K562 (cell line): ENCODE measurements around the gene HDAC3. TPM values are rescaled to one million over a fixed set of nuclear protein-coding genes. Genes with fewer than 3 reads are reported as not detected.

ENCODE experiments used
- ATAC-seq: fragments of 200-7000 bp; cut with Tn5 transposase; 3 replicates; pipeline ENCODE4 v1.9.1; 2020; ENCODE audit warnings: moderate library complexity
- BruUV-seq: library from RNA; stranded (reverse); fragments of 400-500 nt; replicated peaks from 2 replicates; lab custom pipeline; 2021; lab: Mats Ljungman, UMichigan
- CTCF ChIA-PET: fragments of 300-600 bp; formaldehyde crosslinking; extraction: SDS; loops from one replicate; lab custom pipeline; 2021; ENCODE audit warnings: low intra/inter-chr PET ratio; lab: Yijun Ruan, JAX
- POLR2A ChIA-PET: fragments of 300-600, 350-650 bp; sonication (Branson Sonifier 250); formaldehyde crosslinking; extraction: SDS; loops from one replicate; lab custom pipeline; 2021; ENCODE audit warnings: antibody characterized with exemption, inconsistent platforms; lab: Yijun Ruan, JAX
- DNase-seq, 4 experiments: peaks; one replicate each; pipeline versions ENCODE4 v3.0.0 to v3.0.0-alpha.2; 2011 to 2018; ENCODE audit warnings: low spot score in 3 of 4, mixed read lengths in 3 of 4; ENCODE audit errors: extremely low read depth in 1 of 4
- FAIRE-seq: peaks from 2 replicates; lab custom pipeline; 2011; peaks lifted over from hg19 to GRCh38; lab: Jason Lieb, UNC
- H2AFZ ChIP-seq: 2 replicates; pipeline ENCODE4 v1.6.0; 2011; ENCODE audit warnings: low read depth, low read length, control low read depth, inconsistent platforms
- H3K27ac ChIP-seq: fragments of 200-600 bp; 3 replicates; pipeline ENCODE4 v1.8.0; 2011; ENCODE audit warnings: low read depth, mild to moderate bottlenecking, control low read depth, inconsistent platforms, low read length, moderate library complexity, mixed read lengths; ENCODE audit errors: extremely low read depth
- H3K27me3 ChIP-seq, 2 experiments: fragments of 300-600 bp in 1 of 2; 2 replicates in 1 of 2; 3 replicates in 1 of 2; pipeline versions ENCODE4 v1.6.0 to v1.8.0; 2011; ENCODE audit warnings: inconsistent platforms in 2 of 2, low read length in 2 of 2, mild to moderate bottlenecking in 1 of 2, mixed read lengths in 1 of 2, moderate library complexity in 1 of 2; ENCODE audit not compliant: control insufficient read depth in 2 of 2, insufficient read depth in 2 of 2
- H3K36me3 ChIP-seq: fragments of 300-600 bp; 3 replicates; pipeline ENCODE4 v1.8.0; 2011; ENCODE audit warnings: mild to moderate bottlenecking, low read length, inconsistent platforms; ENCODE audit not compliant: control insufficient read depth, insufficient read depth
- H3K4me1 ChIP-seq, 2 experiments: fragments of 200-600 bp in 1 of 2; replicated peaks in 1 of 2; 2 replicates in 1 of 2; 3 replicates in 1 of 2; pipeline versions ENCODE4 v1.5.1 to v1.8.0; 2011; ENCODE audit warnings: inconsistent platforms in 2 of 2, low read length in 2 of 2, mild to moderate bottlenecking in 1 of 2, mixed read lengths in 1 of 2, moderate library complexity in 1 of 2; ENCODE audit not compliant: control insufficient read depth in 2 of 2, insufficient read depth in 2 of 2
- H3K4me2 ChIP-seq: 2 replicates; pipeline ENCODE4 v1.6.1; 2011; ENCODE audit warnings: low read length, control low read depth, inconsistent platforms, mixed read lengths; ENCODE audit not compliant: insufficient read depth
- H3K4me3 ChIP-seq: fragments of 200-600 bp; sonication (generic), shearing (Covaris generic); 2 replicates; pipeline ENCODE4 v1.5.1; 2016; ENCODE audit warnings: control low read depth, inconsistent platforms
- H3K79me2 ChIP-seq: fragments of 200-600 bp; 3 replicates; pipeline ENCODE4 v1.8.0; 2011; ENCODE audit warnings: low read length, inconsistent platforms; ENCODE audit not compliant: control insufficient read depth, insufficient read depth
- H3K9ac ChIP-seq, 2 experiments: 2 replicates each; pipeline versions ENCODE4 v1.6.0 to v1.6.1; 2011; ENCODE audit warnings: low read depth in 2 of 2, low read length in 2 of 2, control low read depth in 1 of 2, inconsistent platforms in 1 of 2, mild to moderate bottlenecking in 1 of 2, mixed read lengths in 1 of 2; ENCODE audit not compliant: insufficient read depth in 1 of 2
- H3K9me1 ChIP-seq: one replicate; pipeline ENCODE4 v1.6.0; 2011; ENCODE audit warnings: inconsistent platforms, mild to moderate bottlenecking, low read length, moderate library complexity; ENCODE audit not compliant: control insufficient read depth, insufficient read depth
- H3K9me3 ChIP-seq: replicated peaks from 2 replicates; pipeline ENCODE4 v1.5.1; 2011; ENCODE audit warnings: low read depth, low read length, inconsistent platforms; ENCODE audit not compliant: control insufficient read depth, insufficient read depth
- H4K20me1 ChIP-seq: replicated peaks from 2 replicates; pipeline ENCODE4 v1.6.1; 2011; ENCODE audit warnings: low read length, inconsistent platforms, mixed read lengths; ENCODE audit not compliant: control insufficient read depth, insufficient read depth
- HDAC1 ChIP-seq, 2 experiments: fragments of 450-650 bp; IDR thresholded peaks; 2 replicates each; pipeline ENCODE4 v1.6.1; 2016 to 2017; ENCODE audit warnings: inconsistent platforms in 1 of 2, mild to moderate bottlenecking in 1 of 2, moderate library complexity in 1 of 2
- SMARCE1 ChIP-seq: fragments of 450-650 bp; IDR thresholded peaks from 2 replicates; pipeline ENCODE4 v1.7.1; 2016; ENCODE audit warnings: mild to moderate bottlenecking
- TCF3 ChIP-seq: sonication (generic); formaldehyde crosslinking; IDR thresholded peaks from 2 replicates; pipeline ENCODE4 v1.4.0; 2020; ENCODE audit warnings: mild to moderate bottlenecking, missing genetic modification reagents
- WGBS: fragments of 100-300 bp; shearing (Covaris generic); methylation state at CpG from one replicate; pipeline ENCODE4 v1.1.6; 2016; ENCODE audit warnings: low coverage, mixed read lengths; ENCODE audit not compliant: insufficient coverage; ENCODE audit errors: missing lambda C conversion rate; 5-methylcytosine and 5-hydroxymethylcytosine counted together
- in situ Hi-C: fragments of 300-500 bp; cut with MboI; formaldehyde crosslinking; loops from 4 replicates; pipeline ENCODE4 v1.15.0; 2018; ENCODE audit warnings: inconsistent platforms, mixed read lengths
- intact Hi-C: fragments of 100-400 bp; cut with micrococcal nuclease; formaldehyde crosslinking; loops from 2 replicates; pipeline ENCODE4 v1.14.2; 2022
- polyA plus RNA-seq, 8 experiments: library from polyadenylated mRNA; depleted of rRNA in 4 of 8; stranded (reverse) in 5 of 8; unstranded in 3 of 8; fragments of >200 nt; fragmentation: Nextera tagmentation in 2 of 8; fragmentation: Illumina TruSeq in 1 of 8; extraction: Ambion mirVana in 2 of 8; extraction: Trizol in 1 of 8; gene quantifications; 2 replicates each; pipeline versions ENCODE4 v1.2.1 to v1.2.3, GENCODE V29; 2011 to 2014; ENCODE audit warnings: inconsistent platforms in 1 of 8, missing spikeins in 1 of 8
- total RNA-seq, 7 experiments: library from RNA; depleted of rRNA in 6 of 7; stranded (reverse); fragments of >200 nt in 6 of 7; fragmentation: Illumina TruSeq in 2 of 7; extraction: Trizol in 2 of 7; gene quantifications; 2 replicates each; pipeline versions ENCODE4 v1.2.1 to v1.2.3, GENCODE V29; 2011 to 2021; ENCODE audit warnings: low replicate concordance in 1 of 7
- TF ChIP-seq, protein P1 (sequence below), 2 experiments: fragments of 450-650 bp; formaldehyde crosslinking in 1 of 2; IDR thresholded peaks; 2 replicates each; pipeline versions ENCODE4 v1.4.0 to v1.6.1; 2014 to 2020; ENCODE audit warnings: mild to moderate bottlenecking in 2 of 2, borderline replicate concordance in 1 of 2, low read depth in 1 of 2
- TF ChIP-seq, protein P2 (sequence below), 2 experiments: fragments of 450-650 bp in 1 of 2; sonication (generic) in 1 of 2; formaldehyde crosslinking in 1 of 2; IDR thresholded peaks in 1 of 2; conservative IDR thresholded peaks in 1 of 2; 2 replicates each; pipeline versions ENCODE4 v1.6.1 to v1.8.1; 2016 to 2023; ENCODE audit warnings: mild to moderate bottlenecking in 2 of 2, moderate library complexity in 2 of 2, inconsistent platforms in 1 of 2, missing genetic modification reagents in 1 of 2
- TF ChIP-seq, protein P3 (sequence below): fragments of 450-650 bp; IDR thresholded peaks from 2 replicates; pipeline ENCODE4 v1.6.1; 2018; ENCODE audit not compliant: partially characterized antibody

Gene HDAC3
- total and polyA plus RNA-seq, 9 of the 15 experiments (the other 6 are each of a cell fraction or from before 2014, with no cell fraction given): 89.7 to 191 (median 119) TPM

DNA sequence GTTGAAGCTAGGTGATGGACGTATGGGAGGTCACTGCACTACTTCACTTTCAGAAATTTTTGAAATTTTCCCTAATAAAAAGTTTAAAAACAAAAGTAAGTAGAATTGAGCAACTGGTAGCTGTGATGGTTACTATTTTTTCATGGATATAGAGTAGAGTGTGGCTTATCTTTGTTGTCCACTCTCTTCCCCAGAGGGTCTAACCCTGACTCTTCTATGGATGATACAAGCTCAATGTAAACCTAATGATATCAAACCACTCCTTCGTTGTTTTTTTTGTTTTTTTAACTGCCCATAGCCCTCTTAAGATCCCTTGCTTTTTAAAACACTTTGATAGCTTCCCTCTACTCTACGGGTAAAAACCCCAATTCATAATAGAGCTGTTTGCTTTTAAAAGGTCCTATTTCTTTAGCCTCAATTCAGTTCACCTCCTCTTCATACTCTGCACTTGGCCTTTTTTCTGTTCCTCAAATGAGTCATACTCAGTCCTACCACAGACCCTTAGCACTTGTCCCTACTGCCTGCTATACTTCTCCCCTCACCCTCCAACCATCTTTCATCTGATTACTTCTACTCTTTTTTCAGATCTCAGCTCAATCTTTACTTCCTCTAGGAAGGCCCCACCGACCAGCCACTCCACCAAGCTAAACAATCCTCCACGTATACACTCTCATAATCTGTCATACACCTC lies 2.6 kb downstream of the HDAC3 start:
- ATAC-seq (peak; percentile 4; the same call in 1 of the 3 replicates), FAIRE-seq (peak; percentile 70), DNase-seq (peak in 3 of 4 experiments; percentile 26 to 52 (median 50))
- no peaks in the 10 kb centered on the region for H3K9me3 ChIP-seq
- peaks cover 66% of the 10 kb centered on the region for H3K36me3 ChIP-seq
- H3K79me2 ChIP-seq: peaks cover 90% of the 10 kb centered on the region
- POLR2A ChIA-PET: interaction anchor here (0.6 to 1.9 kb wide), 10 partner anchors 9 to 1485 kb away, joined by 3 to 9 read pairs (median 4); partner anchors contain the start of gene DIAPH1
- H2AFZ ChIP-seq: no peak overlapping the region
- H3K27ac ChIP-seq: peak overlapping the region; percentile 56
- BruUV-seq: no TSS peak
- H4K20me1 ChIP-seq: peaks cover 8% of the 10 kb centered on the region; the same call in 1 of the 2 replicates
- no peak overlapping the region for H3K4me3 ChIP-seq
- H3K27me3 ChIP-seq: no peaks in the 10 kb centered on the region
- CTCF ChIA-PET: no interaction called here
- H3K9ac ChIP-seq: peak overlapping the region in 1 of 2 experiments; percentile 88; a peak in 1 of 4 replicates
- intact Hi-C loops (loop anchor here (2.0 kb wide), 1 partner anchor 15 kb away; the partner anchor contains the start of gene DIAPH1), in situ Hi-C loops (no loop called here)
- peaks cover 5% of the 10 kb centered on the region for H3K9me1 ChIP-seq
- WGBS: 18% methylated on average over 5 of the region's 5 CpGs
- peak overlapping the region; percentile 100 for H3K4me2 ChIP-seq
- peaks cover 33 to 42% of the 10 kb centered on the region in 2 experiments for H3K4me1 ChIP-seq
- TF ChIP-seq HDAC1 (IDR thresholded peaks at IDR 0.05) (0 out of 4 replicates have a peak, but pooled peaks of 1 of the 2 experiments have one; percentile 31), SMARCE1 (peak; percentile 48; the same call in 1 of the 2 replicates), TCF3 (peak; percentile 7; the same call in 1 of the 2 replicates)
- TF ChIP-seq, protein P1, sequence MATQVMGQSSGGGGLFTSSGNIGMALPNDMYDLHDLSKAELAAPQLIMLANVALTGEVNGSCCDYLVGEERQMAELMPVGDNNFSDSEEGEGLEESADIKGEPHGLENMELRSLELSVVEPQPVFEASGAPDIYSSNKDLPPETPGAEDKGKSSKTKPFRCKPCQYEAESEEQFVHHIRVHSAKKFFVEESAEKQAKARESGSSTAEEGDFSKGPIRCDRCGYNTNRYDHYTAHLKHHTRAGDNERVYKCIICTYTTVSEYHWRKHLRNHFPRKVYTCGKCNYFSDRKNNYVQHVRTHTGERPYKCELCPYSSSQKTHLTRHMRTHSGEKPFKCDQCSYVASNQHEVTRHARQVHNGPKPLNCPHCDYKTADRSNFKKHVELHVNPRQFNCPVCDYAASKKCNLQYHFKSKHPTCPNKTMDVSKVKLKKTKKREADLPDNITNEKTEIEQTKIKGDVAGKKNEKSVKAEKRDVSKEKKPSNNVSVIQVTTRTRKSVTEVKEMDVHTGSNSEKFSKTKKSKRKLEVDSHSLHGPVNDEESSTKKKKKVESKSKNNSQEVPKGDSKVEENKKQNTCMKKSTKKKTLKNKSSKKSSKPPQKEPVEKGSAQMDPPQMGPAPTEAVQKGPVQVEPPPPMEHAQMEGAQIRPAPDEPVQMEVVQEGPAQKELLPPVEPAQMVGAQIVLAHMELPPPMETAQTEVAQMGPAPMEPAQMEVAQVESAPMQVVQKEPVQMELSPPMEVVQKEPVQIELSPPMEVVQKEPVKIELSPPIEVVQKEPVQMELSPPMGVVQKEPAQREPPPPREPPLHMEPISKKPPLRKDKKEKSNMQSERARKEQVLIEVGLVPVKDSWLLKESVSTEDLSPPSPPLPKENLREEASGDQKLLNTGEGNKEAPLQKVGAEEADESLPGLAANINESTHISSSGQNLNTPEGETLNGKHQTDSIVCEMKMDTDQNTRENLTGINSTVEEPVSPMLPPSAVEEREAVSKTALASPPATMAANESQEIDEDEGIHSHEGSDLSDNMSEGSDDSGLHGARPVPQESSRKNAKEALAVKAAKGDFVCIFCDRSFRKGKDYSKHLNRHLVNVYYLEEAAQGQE (IDR thresholded peaks at IDR 0.05; ENCODE audit: borderline replicate concordance): 0 out of 2 replicates have a peak, but pooled peaks have one; percentile 8
- TF ChIP-seq, protein P1 (CRISPR knock-in tag; IDR thresholded peaks at IDR 0.05; ENCODE audit: low read depth): no peak
- TF ChIP-seq, protein P2, sequence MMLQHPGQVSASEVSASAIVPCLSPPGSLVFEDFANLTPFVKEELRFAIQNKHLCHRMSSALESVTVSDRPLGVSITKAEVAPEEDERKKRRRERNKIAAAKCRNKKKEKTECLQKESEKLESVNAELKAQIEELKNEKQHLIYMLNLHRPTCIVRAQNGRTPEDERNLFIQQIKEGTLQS (IDR thresholded peaks at IDR 0.05): peak; percentile 80
- TF ChIP-seq, protein P2 (CRISPR knock-in tag; conservative IDR thresholded peaks at IDR 0.05): no peak
- TF ChIP-seq, protein P3, sequence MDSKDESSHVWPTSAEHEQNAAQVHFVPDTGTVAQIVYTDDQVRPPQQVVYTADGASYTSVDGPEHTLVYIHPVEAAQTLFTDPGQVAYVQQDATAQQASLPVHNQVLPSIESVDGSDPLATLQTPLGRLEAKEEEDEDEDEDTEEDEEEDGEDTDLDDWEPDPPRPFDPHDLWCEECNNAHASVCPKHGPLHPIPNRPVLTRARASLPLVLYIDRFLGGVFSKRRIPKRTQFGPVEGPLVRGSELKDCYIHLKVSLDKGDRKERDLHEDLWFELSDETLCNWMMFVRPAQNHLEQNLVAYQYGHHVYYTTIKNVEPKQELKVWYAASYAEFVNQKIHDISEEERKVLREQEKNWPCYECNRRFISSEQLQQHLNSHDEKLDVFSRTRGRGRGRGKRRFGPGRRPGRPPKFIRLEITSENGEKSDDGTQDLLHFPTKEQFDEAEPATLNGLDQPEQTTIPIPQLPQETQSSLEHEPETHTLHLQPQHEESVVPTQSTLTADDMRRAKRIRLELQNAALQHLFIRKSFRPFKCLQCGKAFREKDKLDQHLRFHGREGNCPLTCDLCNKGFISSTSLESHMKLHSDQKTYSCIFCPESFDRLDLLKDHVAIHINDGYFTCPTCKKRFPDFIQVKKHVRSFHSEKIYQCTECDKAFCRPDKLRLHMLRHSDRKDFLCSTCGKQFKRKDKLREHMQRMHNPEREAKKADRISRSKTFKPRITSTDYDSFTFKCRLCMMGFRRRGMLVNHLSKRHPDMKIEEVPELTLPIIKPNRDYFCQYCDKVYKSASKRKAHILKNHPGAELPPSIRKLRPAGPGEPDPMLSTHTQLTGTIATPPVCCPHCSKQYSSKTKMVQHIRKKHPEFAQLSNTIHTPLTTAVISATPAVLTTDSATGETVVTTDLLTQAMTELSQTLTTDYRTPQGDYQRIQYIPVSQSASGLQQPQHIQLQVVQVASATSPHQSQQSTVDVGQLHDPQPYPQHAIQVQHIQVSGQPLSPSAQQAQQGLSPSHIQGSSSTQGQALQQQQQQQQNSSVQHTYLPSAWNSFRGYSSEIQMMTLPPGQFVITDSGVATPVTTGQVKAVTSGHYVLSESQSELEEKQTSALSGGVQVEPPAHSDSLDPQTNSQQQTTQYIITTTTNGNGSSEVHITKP: no peak
